ENCODE results near the gene RNF26. TPM values are rescaled to one million over a fixed set of nuclear protein-coding genes. Genes with fewer than 3 reads are reported as not detected.

Gene RNF26
- total and polyA plus RNA-seq, 2 of the 13 experiments (the other 11 are each of a cell fraction or from before 2014, with no cell fraction given) = 11.9 to 26.3 TPM

- peak; percentile 12; the same call in 1 of the 2 replicates for TF ChIP-seq ZC3H13 (CRISPR knock-in tag; IDR thresholded peaks at IDR 0.05)
- TF ChIP-seq, protein P1, sequence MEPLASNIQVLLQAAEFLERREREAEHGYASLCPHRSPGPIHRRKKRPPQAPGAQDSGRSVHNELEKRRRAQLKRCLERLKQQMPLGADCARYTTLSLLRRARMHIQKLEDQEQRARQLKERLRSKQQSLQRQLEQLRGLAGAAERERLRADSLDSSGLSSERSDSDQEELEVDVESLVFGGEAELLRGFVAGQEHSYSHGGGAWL (CRISPR knock-in tag; IDR thresholded peaks at IDR 0.05) = no peak
- Histone ChIP-seq H3K4me1 (ENCODE audit: insufficient read depth, low read length) (peaks cover 67% of the 10 kb centered on the region), H3K27me3 (ENCODE audit: control insufficient read depth in 1 of 2, insufficient read depth in 2 of 2, low read length in 2 of 2) (peaks cover 0 to 11% of the 10 kb centered on the region in 2 experiments; a peak in 3 of 5 replicates), H3K79me2 (ENCODE audit: insufficient read depth, low read length) (peaks cover 24% of the 10 kb centered on the region), H3K27ac (ENCODE audit: extremely low read length, insufficient read depth, low read length) (no peak overlapping the region), H3K9me3 (ENCODE audit: low read length) (no peaks in the 10 kb centered on the region), H3K36me3 (replicated peaks in 1 of 2; ENCODE audit: control insufficient read depth in 1 of 2, insufficient read depth in 2 of 2, low read length in 2 of 2) (peaks cover 8 to 14% of the 10 kb centered on the region in 2 experiments; a peak in 4 of 5 replicates), H2AFZ (ENCODE audit: low read length) (no peak overlapping the region), H3K4me3 (replicated peaks in 1 of 3; ENCODE audit: insufficient read depth in 1 of 3, low read depth in 2 of 3, low read length in 3 of 3) (no peak overlapping the region), H4K20me1 (ENCODE audit: insufficient read depth, low read length) (peaks cover 4% of the 10 kb centered on the region; the same call in 1 of the 2 replicates), H3K4me2 (ENCODE audit: low read depth, low read length) (peak overlapping the region; percentile 10; the same call in 1 of the 2 replicates), H3K9ac (ENCODE audit: insufficient read depth, low read depth, low read length) (no peak overlapping the region)
- FAIRE-seq (no peak), DNase-seq (ENCODE audit: low spot score) (no peak), ATAC-seq (no peak)
- ChIA-PET CTCF (ENCODE audit: low intra/inter-chr PET ratio, low total read pairs) (interaction anchor here (1.9 kb wide), 1 partner anchor 34 kb away, joined by 5 read pairs; no protein-coding TSS in a partner anchor), POLR2A (interaction anchor here (1.4 to 2.3 kb wide), 4 partner anchors 14 to 38 kb away, joined by 3 to 29 read pairs (median 18); partner anchors contain the start of gene MCAM)
- 100% methylated on average over 5 of the region's 9 CpGs for WGBS (ENCODE audit: low lambda C conversion rate)
- intact Hi-C loops (cut with micrococcal nuclease; ENCODE audit: unreplicated experiment) = no loop called here
- in situ Hi-C loops (cut with HindIII; ENCODE audit: extremely low pct_ligation_motif_present, low pct_unique_long_range_greater_than_20kb) = loop anchor here (5.0 to 10.0 kb wide), 2 partner anchors 35 to 138 kb away; no protein-coding TSS in a partner anchor
- BruUV-seq (replicated peaks) = no TSS peak
Observed at GRCh38 chr11:119336744-119337469, 2.6 kb downstream of the RNF26 start.

GRCh38 chr11:119337581-119338317 is 3.4 kb downstream of the RNF26 start:
- H4K20me1 ChIP-seq (ENCODE audit: insufficient read depth, low read length) = peaks cover 4% of the 10 kb centered on the region; the same call in 1 of the 2 replicates
- CTCF ChIA-PET (ENCODE audit: low intra/inter-chr PET ratio, low total read pairs) = interaction anchor here (1.3 to 1.9 kb wide), 4 partner anchors 15 to 44 kb away, joined by 4 to 17 read pairs (median 9); partner anchors contain the start of gene USP2
- no peak overlapping the region for H3K9ac ChIP-seq (ENCODE audit: insufficient read depth, low read depth, low read length)
- no peak overlapping the region for H3K27ac ChIP-seq (ENCODE audit: extremely low read length, insufficient read depth, low read length)
- no TSS peak for BruUV-seq (replicated peaks)
- peaks cover 0 to 20% of the 10 kb centered on the region in 2 experiments; a peak in 3 of 5 replicates for H3K27me3 ChIP-seq (ENCODE audit: control insufficient read depth in 1 of 2, insufficient read depth in 2 of 2, low read length in 2 of 2)
- intact Hi-C loops (cut with micrococcal nuclease; ENCODE audit: unreplicated experiment) (loop anchor here (1.0 kb wide), 1 partner anchor 37 kb away; no protein-coding TSS in a partner anchor), in situ Hi-C loops (cut with HindIII; ENCODE audit: extremely low pct_ligation_motif_present, low pct_unique_long_range_greater_than_20kb) (loop anchor here (5.0 to 10.0 kb wide), 2 partner anchors 35 to 137 kb away; no protein-coding TSS in a partner anchor)
- ATAC-seq (no peak), DNase-seq (ENCODE audit: low spot score) (no peak), FAIRE-seq (no peak)
- no peak overlapping the region for H3K4me3 ChIP-seq (replicated peaks in 1 of 3; ENCODE audit: insufficient read depth in 1 of 3, low read depth in 2 of 3, low read length in 3 of 3)
- WGBS (ENCODE audit: low lambda C conversion rate) = 89% methylated on average over 3 of the region's 9 CpGs
- POLR2A ChIA-PET = interaction anchor here (0.8 to 2.3 kb wide), 10 partner anchors 10 to 44 kb away, joined by 3 to 29 read pairs (median 4); partner anchors contain the start of genes MCAM and USP2
- H3K4me2 ChIP-seq (ENCODE audit: low read depth, low read length) = peak overlapping the region; percentile 26; the same call in 1 of the 2 replicates
- no peak overlapping the region for H2AFZ ChIP-seq (ENCODE audit: low read length)
- peaks cover 8 to 14% of the 10 kb centered on the region in 2 experiments; a peak in 4 of 5 replicates for H3K36me3 ChIP-seq (replicated peaks in 1 of 2; ENCODE audit: control insufficient read depth in 1 of 2, insufficient read depth in 2 of 2, low read length in 2 of 2)
- H3K9me3 ChIP-seq (ENCODE audit: low read length) = no peaks in the 10 kb centered on the region
- H3K4me1 ChIP-seq (ENCODE audit: insufficient read depth, low read length) = peaks cover 59% of the 10 kb centered on the region
- TF ChIP-seq CBFB (CRISPR knock-in tag; IDR thresholded peaks at IDR 0.05) (no peak), FOXA3 (CRISPR knock-in tag; IDR thresholded peaks at IDR 0.05) (no peak), GABPA (IDR thresholded peaks at IDR 0.05; ENCODE audit: low read depth, low read length) (no peak), GABPA (CRISPR knock-in tag; IDR thresholded peaks at IDR 0.05; ENCODE audit: low read depth) (no peak), POLR2G (IDR thresholded peaks at IDR 0.05; ENCODE audit: low read depth, low read length) (0 out of 2 replicates have a peak, but pooled peaks have one; percentile 29), PRPF4 (IDR thresholded peaks at IDR 0.05; ENCODE audit: low read depth, low read length, poor library complexity, severe bottlenecking) (no peak), SP140L (CRISPR knock-in tag; IDR thresholded peaks at IDR 0.05; ENCODE audit: borderline replicate concordance) (no peak), ZC3H13 (CRISPR knock-in tag; IDR thresholded peaks at IDR 0.05) (0 out of 2 replicates have a peak, but pooled peaks have one; percentile 3), FOXP4 (CRISPR knock-in tag; IDR thresholded peaks at IDR 0.05) (no peak)
- H3K79me2 ChIP-seq (ENCODE audit: insufficient read depth, low read length) = peaks cover 24% of the 10 kb centered on the region
